Ishikawa (cell line): ENCODE results near the gene KCNB1.

Source experiments
- CEBPB ChIP-seq: IDR thresholded peaks from 2 replicates; pipeline ENCODE4 v1.6.1; 2012
- EP300 ChIP-seq: IDR thresholded peaks from 2 replicates; pipeline ENCODE4 v1.6.1; 2012; ENCODE audit warnings: borderline replicate concordance
- NFIC ChIP-seq: IDR thresholded peaks from 2 replicates; pipeline ENCODE4 v1.6.1; 2012
- TAF1 ChIP-seq: IDR thresholded peaks from 2 replicates; pipeline ENCODE4 v1.6.1; 2012; ENCODE audit warnings: low read depth, mild to moderate bottlenecking
- TCF12 ChIP-seq: IDR thresholded peaks from 2 replicates; pipeline ENCODE4 v1.6.1; 2012; ENCODE audit warnings: low read depth
- TEAD4 ChIP-seq: IDR thresholded peaks from 2 replicates; pipeline ENCODE4 v1.6.1; 2012
- YY1 ChIP-seq: IDR thresholded peaks from 2 replicates; pipeline ENCODE4 v1.6.1; 2012; ENCODE audit warnings: low read depth
- ZBTB7A ChIP-seq: IDR thresholded peaks from 2 replicates; pipeline ENCODE4 v1.6.1; 2012; ENCODE audit warnings: low read depth
- TF ChIP-seq, protein P1 (sequence below): IDR thresholded peaks from 2 replicates; pipeline ENCODE4 v1.6.1; 2012; ENCODE audit warnings: low read depth, mild to moderate bottlenecking
- TF ChIP-seq, protein P2 (sequence below): IDR thresholded peaks from 2 replicates; pipeline ENCODE4 v1.6.1; 2012

DNA sequence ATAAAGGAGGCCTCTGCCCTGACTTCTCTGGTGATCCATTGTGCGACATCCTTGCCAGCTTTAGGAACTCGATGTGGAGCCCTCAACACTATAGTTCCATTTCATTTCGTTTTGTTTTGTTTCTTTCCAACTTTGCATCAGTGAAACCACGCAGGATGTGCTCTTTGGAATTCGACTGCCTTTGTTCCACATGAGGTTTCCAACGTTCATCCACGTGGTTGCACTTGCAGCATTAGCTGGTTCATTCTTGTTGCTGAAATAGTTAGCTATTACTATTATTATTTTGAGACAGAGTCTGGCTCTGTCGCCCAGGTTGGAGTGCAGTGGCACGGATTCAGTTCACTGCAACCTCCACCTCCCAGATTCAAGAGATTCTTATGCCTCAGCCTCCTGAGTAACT is 143.3 kb downstream of the KCNB1 start:
- TF ChIP-seq YY1 (no peak), EP300 (no peak), ZBTB7A (no peak), NFIC (no peak), TEAD4 (no peak), CEBPB (no peak), TAF1 (no peak), TCF12 (no peak)
- TF ChIP-seq, protein P1, sequence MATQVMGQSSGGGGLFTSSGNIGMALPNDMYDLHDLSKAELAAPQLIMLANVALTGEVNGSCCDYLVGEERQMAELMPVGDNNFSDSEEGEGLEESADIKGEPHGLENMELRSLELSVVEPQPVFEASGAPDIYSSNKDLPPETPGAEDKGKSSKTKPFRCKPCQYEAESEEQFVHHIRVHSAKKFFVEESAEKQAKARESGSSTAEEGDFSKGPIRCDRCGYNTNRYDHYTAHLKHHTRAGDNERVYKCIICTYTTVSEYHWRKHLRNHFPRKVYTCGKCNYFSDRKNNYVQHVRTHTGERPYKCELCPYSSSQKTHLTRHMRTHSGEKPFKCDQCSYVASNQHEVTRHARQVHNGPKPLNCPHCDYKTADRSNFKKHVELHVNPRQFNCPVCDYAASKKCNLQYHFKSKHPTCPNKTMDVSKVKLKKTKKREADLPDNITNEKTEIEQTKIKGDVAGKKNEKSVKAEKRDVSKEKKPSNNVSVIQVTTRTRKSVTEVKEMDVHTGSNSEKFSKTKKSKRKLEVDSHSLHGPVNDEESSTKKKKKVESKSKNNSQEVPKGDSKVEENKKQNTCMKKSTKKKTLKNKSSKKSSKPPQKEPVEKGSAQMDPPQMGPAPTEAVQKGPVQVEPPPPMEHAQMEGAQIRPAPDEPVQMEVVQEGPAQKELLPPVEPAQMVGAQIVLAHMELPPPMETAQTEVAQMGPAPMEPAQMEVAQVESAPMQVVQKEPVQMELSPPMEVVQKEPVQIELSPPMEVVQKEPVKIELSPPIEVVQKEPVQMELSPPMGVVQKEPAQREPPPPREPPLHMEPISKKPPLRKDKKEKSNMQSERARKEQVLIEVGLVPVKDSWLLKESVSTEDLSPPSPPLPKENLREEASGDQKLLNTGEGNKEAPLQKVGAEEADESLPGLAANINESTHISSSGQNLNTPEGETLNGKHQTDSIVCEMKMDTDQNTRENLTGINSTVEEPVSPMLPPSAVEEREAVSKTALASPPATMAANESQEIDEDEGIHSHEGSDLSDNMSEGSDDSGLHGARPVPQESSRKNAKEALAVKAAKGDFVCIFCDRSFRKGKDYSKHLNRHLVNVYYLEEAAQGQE: no peak
- TF ChIP-seq, protein P2, sequence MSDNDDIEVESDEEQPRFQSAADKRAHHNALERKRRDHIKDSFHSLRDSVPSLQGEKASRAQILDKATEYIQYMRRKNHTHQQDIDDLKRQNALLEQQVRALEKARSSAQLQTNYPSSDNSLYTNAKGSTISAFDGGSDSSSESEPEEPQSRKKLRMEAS: no peak
